Uterus (tissue), 4 donors: ENCODE results near the gene ITGB8. TPM values are rescaled to one million over a fixed set of nuclear protein-coding genes. Genes with fewer than 3 reads are reported as not detected.

Experiments used
- DNase-seq, 2 donors: peaks; one replicate each; pipeline ENCODE4 v3.0.0-alpha.2; 2019 to 2020
- H3K27ac ChIP-seq, 2 donors: fragments of 200-600 bp; sonication (generic); 1 replicate in 1 of 2; 2 replicates in 1 of 2; pipeline ENCODE4 v1.5.1; 2016 to 2018
- H3K27me3 ChIP-seq, 2 donors: fragments of 200-600 bp; sonication (generic); one replicate each; pipeline ENCODE4 v1.5.1; 2018 to 2019; ENCODE audit warnings: control low read depth in 1 of 2
- H3K36me3 ChIP-seq, 2 donors: fragments of 200-600 bp; sonication (generic); one replicate each; pipeline ENCODE4 v1.5.1; 2019; ENCODE audit warnings: control low read depth in 1 of 2
- H3K4me1 ChIP-seq, 2 donors: fragments of 200-600 bp; sonication (generic); one replicate each; pipeline ENCODE4 v1.5.1; 2018 to 2019; ENCODE audit warnings: control low read depth in 1 of 2
- H3K4me3 ChIP-seq, 2 donors: fragments of 200-600 bp; sonication (generic); 1 replicate in 1 of 2; 2 replicates in 1 of 2; pipeline ENCODE4 v1.5.1; 2018 to 2019; ENCODE audit warnings: mild to moderate bottlenecking in 1 of 2
- H3K9me3 ChIP-seq, 2 donors: fragments of 200-600 bp; sonication (generic); one replicate each; pipeline ENCODE4 v1.5.1; 2019; ENCODE audit warnings: control low read depth in 1 of 2
- CTCF ChIP-seq, 4 experiments: fragments of 200-600 bp in 2 of 4; fragments of 450-650 bp in 2 of 4; sonication (generic) in 2 of 4; IDR thresholded peaks; one replicate each; pipeline ENCODE4 v1.5.1; 2016 to 2019; ENCODE audit warnings: antibody characterized with exemption in 4 of 4, mild to moderate bottlenecking in 2 of 4, moderate library complexity in 1 of 4
- POLR2A ChIP-seq, 2 donors: fragments of 450-650 bp; IDR thresholded peaks; one replicate each; pipeline ENCODE4 v1.6.1; 2016; ENCODE audit warnings: antibody characterized with exemption in 2 of 2, mild to moderate bottlenecking in 1 of 2, moderate library complexity in 1 of 2
- intact Hi-C: fragments of 100-400 bp; cut with DNase I; formaldehyde crosslinking; loops from one replicate; pipeline ENCODE4 v1.15.1; 2023; ENCODE audit warnings: low total_unique reads
- total RNA-seq, 4 donors: library from RNA; depleted of rRNA in 3 of 4; stranded (reverse); fragments of >200 nt in 3 of 4; gene quantifications; one replicate each; pipeline versions ENCODE4 v1.1.0 to v1.2.4, GENCODE V29; 2014 to 2023
- donor health status: DM: yes; HTN: yes; CAD: no.

Gene ITGB8
- total RNA-seq, result 10 to 100 TPM in 3 of 4 donors, 1 to 10 TPM in 1; 9.1 to 74.8 (median 27.6) TPM

GRCh38 chr7:20330239-20330927 is at the start of gene ITGB8:
ITGB8 (plus strand) TSS chr7:20330900; CDS start chr7:20331807, 907 bp downstream.
- Histone ChIP-seq H3K9me3 (no peaks in the 10 kb centered on the region), H3K4me1 (no peaks in the 10 kb centered on the region), H3K36me3 (no peaks in the 10 kb centered on the region), H3K27ac (peak within 1 kb of the TSS; percentile 88 to 96), H3K4me3 (peak within 1 kb of the TSS; percentile 77 to 78), H3K27me3 (no peaks in the 10 kb centered on the region)
- intact Hi-C loops, result no loop called here
- DNase-seq, result peak; percentile 86 to 91
- TF ChIP-seq POLR2A (IDR thresholded peaks at IDR 0.05), result peak in 1 of 2 donors; percentile 72
- no peak for TF ChIP-seq CTCF (IDR thresholded peaks at IDR 0.05)

GRCh38 chr7:20282959-20283358 is 47.7 kb upstream of the ITGB8 start:
- H3K27me3 ChIP-seq, result no peaks in the 10 kb centered on the region
- no peak for DNase-seq
- peaks cover 2% of the 10 kb centered on the region in 2 donors for H3K36me3 ChIP-seq
- TF ChIP-seq POLR2A (IDR thresholded peaks at IDR 0.05) (no peak), CTCF (IDR thresholded peaks at IDR 0.05) (no peak)
- no peak overlapping the region for H3K27ac ChIP-seq
- intact Hi-C loops, result no loop called here
- H3K4me3 ChIP-seq, result no peak overlapping the region
- H3K4me1 ChIP-seq, result peaks cover 0 to 3% of the 10 kb centered on the region in 2 donors
- H3K9me3 ChIP-seq, result no peaks in the 10 kb centered on the region

GRCh38 chr7:20283385-20283784 is 47.3 kb upstream of the ITGB8 start:
- peaks cover 2% of the 10 kb centered on the region in 2 donors for H3K36me3 ChIP-seq
- no peak for TF ChIP-seq POLR2A (IDR thresholded peaks at IDR 0.05)
- no peak for TF ChIP-seq CTCF (IDR thresholded peaks at IDR 0.05)
- no peak overlapping the region for H3K4me3 ChIP-seq
- H3K27me3 ChIP-seq, result no peaks in the 10 kb centered on the region
- intact Hi-C loops, result no loop called here
- no peaks in the 10 kb centered on the region for H3K9me3 ChIP-seq
- H3K27ac ChIP-seq, result no peak overlapping the region
- peaks cover 0 to 3% of the 10 kb centered on the region in 2 donors for H3K4me1 ChIP-seq
- DNase-seq, result no peak

- Histone ChIP-seq H3K36me3 (peaks cover 2% of the 10 kb centered on the region in 2 donors), H3K27ac (no peak overlapping the region), H3K4me1 (peaks cover 0 to 3% of the 10 kb centered on the region in 2 donors), H3K27me3 (no peaks in the 10 kb centered on the region), H3K4me3 (no peak overlapping the region), H3K9me3 (no peaks in the 10 kb centered on the region)
- no peak for TF ChIP-seq CTCF (IDR thresholded peaks at IDR 0.05)
- no peak for TF ChIP-seq POLR2A (IDR thresholded peaks at IDR 0.05)
- DNase-seq, result no peak
- intact Hi-C loops, result no loop called here
These were observed 46.5 kb upstream of the ITGB8 start for GRCh38 chr7:20284003-20284770.

GRCh38 chr7:20284771-20285143 is 45.9 kb upstream of the ITGB8 start:
- Histone ChIP-seq H3K9me3 (no peaks in the 10 kb centered on the region), H3K27me3 (no peaks in the 10 kb centered on the region), H3K36me3 (peaks cover 2% of the 10 kb centered on the region in 2 donors), H3K27ac (no peak overlapping the region), H3K4me1 (peaks cover 0 to 3% of the 10 kb centered on the region in 2 donors), H3K4me3 (no peak overlapping the region)
- TF ChIP-seq POLR2A (IDR thresholded peaks at IDR 0.05) (no peak), CTCF (IDR thresholded peaks at IDR 0.05) (no peak)
- no peak for DNase-seq
- intact Hi-C loops, result no loop called here
